ENCODE results near the gene OLA1.

DNA sequence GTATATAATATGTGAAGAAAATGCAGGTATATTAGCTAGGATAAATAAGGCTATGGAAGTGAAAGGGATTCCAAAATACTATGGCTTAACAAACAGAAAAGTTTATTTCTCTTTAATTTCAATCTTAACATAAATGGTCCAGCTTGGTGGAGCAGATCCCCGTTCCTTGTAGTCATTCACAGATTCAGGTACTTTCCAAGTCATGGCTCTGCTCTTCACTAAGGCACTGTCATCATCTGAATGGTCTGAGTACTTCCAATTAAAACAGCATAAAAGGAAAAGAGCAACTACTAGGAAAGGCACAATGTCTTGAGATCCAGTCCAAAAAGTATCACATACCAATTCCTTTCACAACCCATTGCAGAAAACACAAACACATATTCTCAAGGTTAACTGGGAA lies 63.4 kb downstream of the OLA1 start:
- TF ChIP-seq SUZ12 (IDR thresholded peaks at IDR 0.05; ENCODE audit: extremely low read depth, insufficient read depth, insufficient read length) (no peak), YY1 (IDR thresholded peaks at IDR 0.05; ENCODE audit: insufficient read depth, insufficient read length) (no peak)
